A673 (cell line): ENCODE data around the gene DNAH10.

Experiments
- CTCF ChIP-seq: fragments of 300-800, 200-600 bp; sonication (generic); conservative IDR thresholded peaks from 2 replicates; pipeline ENCODE4 v1.5.1; 2017; ENCODE audit warnings: low read depth, mild to moderate bottlenecking, antibody characterized with exemption, low read length, moderate library complexity, mixed read lengths
- EZH2 ChIP-seq: fragments of 200-600 bp; sonication (generic); IDR thresholded peaks from 2 replicates; pipeline ENCODE4 v1.6.1; 2017; ENCODE audit warnings: borderline replicate concordance, low read depth, mild to moderate bottlenecking, mixed read lengths, antibody characterized with exemption, low read length; ENCODE audit not compliant: poor library complexity, severe bottlenecking

GRCh38 chr12:123733229-123733628, 28.9 kb upstream of the DNAH10 start:
- TF ChIP-seq EZH2: no peak
- TF ChIP-seq CTCF: no peak
